Ascending aorta (tissue), 2 donors: ENCODE results near the gene ESPNL. TPM values are rescaled to one million over a fixed set of nuclear protein-coding genes. Genes with fewer than 3 reads are reported as not detected.

Source experiments
- DNase-seq, 2 donors: peaks; one replicate each; pipeline ENCODE4 v3.0.0-alpha.2; 2019; ENCODE audit warnings: low spot score in 2 of 2
- H3K27ac ChIP-seq, 2 donors: fragments of 200-600 bp; sonication (generic); one replicate each; pipeline ENCODE4 v1.5.1; 2016 to 2017; ENCODE audit warnings: mild to moderate bottlenecking in 1 of 2
- H3K27me3 ChIP-seq: fragments of 200-600 bp; sonication (generic); one replicate; pipeline ENCODE4 v1.5.1; 2017
- H3K36me3 ChIP-seq, 2 donors: fragments of 200-600 bp; sonication (generic); one replicate each; pipeline ENCODE4 v1.5.1; 2016
- H3K4me1 ChIP-seq, 2 donors: fragments of 200-600 bp; sonication (generic); one replicate each; pipeline ENCODE4 v1.5.1; 2016 to 2017; ENCODE audit warnings: mild to moderate bottlenecking in 1 of 2
- H3K4me3 ChIP-seq, 2 donors: fragments of 200-600 bp; sonication (generic); one replicate each; pipeline ENCODE4 v1.5.1; 2016 to 2017; ENCODE audit warnings: mild to moderate bottlenecking in 1 of 2
- H3K9me3 ChIP-seq, 2 donors: fragments of 200-600 bp; sonication (generic); one replicate each; pipeline ENCODE4 v1.5.1; 2016
- intact Hi-C: fragments of 100-400 bp; cut with DNase I; formaldehyde crosslinking; loops from one replicate; pipeline ENCODE4 v1.15.1; 2023
- total RNA-seq: library from RNA; depleted of rRNA; stranded (reverse); fragments of >200 nt; gene quantifications from one replicate; pipeline ENCODE4 v1.1.0, GENCODE V29; 2016
- TF ChIP-seq, protein P1 (sequence below), 3 experiments: fragments of 200-600 bp in 2 of 3; fragments of 450-650 bp in 1 of 3; sonication (generic) in 2 of 3; IDR thresholded peaks; one replicate each; pipeline ENCODE4 v1.5.1; 2016 to 2019; ENCODE audit warnings: antibody characterized with exemption in 3 of 3, mild to moderate bottlenecking in 1 of 3, moderate library complexity in 1 of 3

ESPNL gene
- total RNA-seq, 1 donor from 2014 or later, result not detected

DNA sequence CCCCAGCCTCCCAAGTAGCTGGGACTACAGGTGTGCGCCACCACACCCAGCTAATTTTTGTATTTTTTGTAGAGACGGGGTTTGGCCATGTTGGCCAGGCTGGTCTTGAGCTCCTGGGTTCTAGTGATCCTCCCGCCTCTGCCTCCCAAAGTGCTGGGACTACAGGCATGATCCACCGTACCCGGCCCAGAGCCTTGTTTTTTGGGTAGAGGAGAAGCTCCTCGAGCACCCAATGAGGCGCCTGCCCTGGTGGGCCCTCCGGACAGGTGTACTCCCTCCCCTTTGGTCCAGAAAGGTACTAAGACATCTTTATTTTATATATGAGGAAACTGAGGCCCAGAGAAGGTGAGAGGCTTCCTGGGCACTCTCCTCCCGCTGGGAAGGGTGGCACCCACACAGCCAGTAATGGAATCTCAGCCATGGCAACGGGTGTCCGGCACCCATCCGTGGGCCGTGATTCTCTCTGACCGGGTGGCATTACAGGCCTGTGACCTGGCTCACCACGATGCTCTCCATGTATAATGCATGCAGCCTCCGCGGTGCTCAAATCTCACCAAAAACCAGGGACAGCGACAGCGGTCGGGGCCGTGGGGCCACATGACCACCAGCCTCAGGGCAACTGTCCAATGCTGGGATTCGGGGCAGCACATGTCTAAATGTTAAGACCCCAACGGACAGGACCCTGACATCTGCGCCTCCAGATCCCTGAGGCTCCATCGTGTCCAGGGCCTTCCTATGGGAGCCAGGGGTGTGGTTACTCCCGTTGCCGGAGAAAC, 21.6 kb downstream of the ESPNL start:
- H3K36me3 ChIP-seq, result no peaks in the 10 kb centered on the region
- DNase-seq, result no peak
- H3K9me3 ChIP-seq, result no peaks in the 10 kb centered on the region
- no peaks in the 10 kb centered on the region for H3K27me3 ChIP-seq
- H3K27ac ChIP-seq, result no peak overlapping the region
- TF ChIP-seq, protein P1, sequence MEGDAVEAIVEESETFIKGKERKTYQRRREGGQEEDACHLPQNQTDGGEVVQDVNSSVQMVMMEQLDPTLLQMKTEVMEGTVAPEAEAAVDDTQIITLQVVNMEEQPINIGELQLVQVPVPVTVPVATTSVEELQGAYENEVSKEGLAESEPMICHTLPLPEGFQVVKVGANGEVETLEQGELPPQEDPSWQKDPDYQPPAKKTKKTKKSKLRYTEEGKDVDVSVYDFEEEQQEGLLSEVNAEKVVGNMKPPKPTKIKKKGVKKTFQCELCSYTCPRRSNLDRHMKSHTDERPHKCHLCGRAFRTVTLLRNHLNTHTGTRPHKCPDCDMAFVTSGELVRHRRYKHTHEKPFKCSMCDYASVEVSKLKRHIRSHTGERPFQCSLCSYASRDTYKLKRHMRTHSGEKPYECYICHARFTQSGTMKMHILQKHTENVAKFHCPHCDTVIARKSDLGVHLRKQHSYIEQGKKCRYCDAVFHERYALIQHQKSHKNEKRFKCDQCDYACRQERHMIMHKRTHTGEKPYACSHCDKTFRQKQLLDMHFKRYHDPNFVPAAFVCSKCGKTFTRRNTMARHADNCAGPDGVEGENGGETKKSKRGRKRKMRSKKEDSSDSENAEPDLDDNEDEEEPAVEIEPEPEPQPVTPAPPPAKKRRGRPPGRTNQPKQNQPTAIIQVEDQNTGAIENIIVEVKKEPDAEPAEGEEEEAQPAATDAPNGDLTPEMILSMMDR (IDR thresholded peaks at IDR 0.05), result no peak
- no peak overlapping the region for H3K4me3 ChIP-seq
- intact Hi-C loops, result no loop called here
- H3K4me1 ChIP-seq, result peaks cover 0 to 4% of the 10 kb centered on the region in 2 donors

DNA sequence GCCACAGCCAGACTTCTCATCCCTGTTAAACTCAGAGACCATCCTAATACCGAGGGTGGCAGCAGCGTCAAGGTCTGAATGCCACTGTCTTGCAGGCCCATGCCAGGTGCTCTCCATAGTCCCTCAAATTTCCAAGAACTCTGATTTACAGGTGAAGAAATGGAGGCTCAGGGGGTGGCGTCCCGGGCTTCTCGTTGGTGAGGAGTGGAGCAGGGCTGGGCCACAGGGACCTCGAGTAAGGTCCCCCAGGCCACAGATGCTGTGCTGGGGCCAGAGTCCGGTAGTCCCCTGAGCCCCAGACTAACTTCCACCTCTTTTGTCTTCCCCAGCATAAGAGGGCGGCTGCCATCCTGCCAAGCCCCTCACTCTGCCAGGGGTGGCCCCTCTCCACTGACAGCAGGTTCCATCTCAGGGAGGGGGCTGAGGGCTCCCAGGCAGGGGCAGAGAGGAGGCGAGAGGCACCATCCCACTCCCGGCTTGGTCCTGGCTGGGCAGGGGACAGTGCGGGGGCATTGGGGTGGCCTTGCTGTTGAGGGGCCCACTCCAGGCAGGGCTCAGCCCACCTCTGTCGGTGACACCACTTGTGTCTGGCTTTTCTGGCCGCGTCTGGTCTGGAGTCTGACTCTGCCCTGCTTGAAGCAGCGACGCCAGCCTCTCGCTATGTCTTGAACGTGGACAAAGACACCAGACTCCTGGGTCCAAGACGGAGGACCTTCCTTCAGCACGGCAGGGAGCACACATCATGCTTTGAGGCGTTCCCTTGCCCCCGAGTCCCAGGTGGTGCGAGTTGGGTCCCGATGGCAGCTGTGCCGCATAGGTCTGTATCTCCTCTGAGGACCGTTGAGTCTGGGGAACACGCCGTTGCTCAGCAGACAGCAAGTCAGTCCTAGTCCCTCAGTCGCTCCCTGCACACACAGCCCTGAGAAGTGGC, 22.4 kb downstream of the ESPNL start:
- Histone ChIP-seq H3K27ac (no peak overlapping the region), H3K4me3 (no peak overlapping the region), H3K27me3 (no peaks in the 10 kb centered on the region), H3K36me3 (no peaks in the 10 kb centered on the region), H3K4me1 (peaks cover 0 to 4% of the 10 kb centered on the region in 2 donors), H3K9me3 (no peaks in the 10 kb centered on the region)
- DNase-seq, result no peak
- TF ChIP-seq, protein P1 (IDR thresholded peaks at IDR 0.05), result no peak
- intact Hi-C loops, result no loop called here

DNA sequence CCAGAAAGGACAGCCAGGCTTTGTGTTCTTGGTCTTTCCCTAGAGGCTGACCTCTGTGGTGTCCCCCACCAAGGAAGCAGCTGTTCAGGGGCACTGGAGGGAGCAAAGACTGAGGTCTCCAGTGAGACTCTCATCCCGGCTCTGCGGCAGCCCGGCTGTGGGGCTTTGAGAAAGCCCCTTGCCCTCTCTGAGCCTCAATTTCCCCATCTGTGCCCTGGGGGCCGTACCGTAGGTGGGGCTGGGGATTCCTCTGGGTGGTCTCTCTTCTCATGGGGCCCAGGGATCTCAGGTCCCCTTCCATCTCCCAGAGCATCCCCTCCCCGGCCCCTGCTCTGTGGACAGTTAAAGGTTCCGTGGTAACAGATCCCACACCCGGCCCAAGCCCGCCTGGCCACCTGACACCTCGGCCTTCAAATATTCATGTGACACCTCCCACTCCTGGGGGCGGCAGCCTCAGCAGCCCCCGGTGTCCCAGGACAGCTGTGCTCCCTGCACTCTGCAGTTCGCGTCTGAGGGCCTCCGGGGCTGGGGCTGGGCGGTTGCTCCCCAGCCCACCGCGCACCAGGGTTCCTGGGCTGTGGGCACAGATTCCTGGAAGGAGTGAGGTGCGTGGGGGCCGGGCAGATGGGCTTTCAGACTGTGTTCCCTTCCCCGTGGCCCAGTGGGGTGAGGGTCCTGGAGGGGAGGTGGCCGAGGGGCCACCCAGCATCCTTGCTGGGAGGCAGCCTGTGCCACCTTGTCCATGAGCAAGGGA, 23.3 kb downstream of the ESPNL start:
- Histone ChIP-seq H3K4me3 (no peak overlapping the region), H3K36me3 (no peaks in the 10 kb centered on the region), H3K9me3 (no peaks in the 10 kb centered on the region), H3K4me1 (peaks cover 0 to 4% of the 10 kb centered on the region in 2 donors), H3K27me3 (no peaks in the 10 kb centered on the region), H3K27ac (no peak overlapping the region)
- intact Hi-C loops, result no loop called here
- TF ChIP-seq, protein P1 (IDR thresholded peaks at IDR 0.05), result no peak
- no peak for DNase-seq

DNA sequence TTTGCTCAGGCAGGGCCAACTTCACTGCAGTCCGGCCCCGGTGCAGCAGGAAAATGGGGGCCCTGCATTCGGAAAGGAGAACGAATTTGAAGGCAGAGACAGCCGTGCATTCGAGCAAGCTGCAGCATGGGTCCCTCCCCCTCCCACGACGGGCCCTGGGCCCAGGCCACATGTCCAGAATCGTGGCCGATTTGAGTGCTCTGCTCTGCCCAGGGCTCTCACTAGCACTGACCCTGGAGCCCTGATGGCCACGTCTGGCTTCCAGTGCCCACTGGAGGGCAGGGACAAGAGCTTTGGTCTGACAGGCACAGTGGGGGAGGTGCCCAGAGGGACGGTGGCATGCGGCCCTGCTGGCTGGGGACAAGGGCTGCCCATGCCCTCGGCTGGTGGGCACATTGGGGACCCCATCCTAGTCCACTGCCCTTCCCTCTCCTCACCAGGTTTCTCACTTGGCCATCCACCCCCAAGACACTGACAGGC, 23.9 kb downstream of the ESPNL start:
- no peaks in the 10 kb centered on the region for H3K27me3 ChIP-seq
- H3K9me3 ChIP-seq, result no peaks in the 10 kb centered on the region
- TF ChIP-seq, protein P1 (IDR thresholded peaks at IDR 0.05), result no peak
- H3K4me3 ChIP-seq, result no peak overlapping the region
- no peak for DNase-seq
- intact Hi-C loops, result no loop called here
- H3K36me3 ChIP-seq, result no peaks in the 10 kb centered on the region
- no peak overlapping the region for H3K27ac ChIP-seq
- peaks cover 0 to 4% of the 10 kb centered on the region in 2 donors for H3K4me1 ChIP-seq

DNA sequence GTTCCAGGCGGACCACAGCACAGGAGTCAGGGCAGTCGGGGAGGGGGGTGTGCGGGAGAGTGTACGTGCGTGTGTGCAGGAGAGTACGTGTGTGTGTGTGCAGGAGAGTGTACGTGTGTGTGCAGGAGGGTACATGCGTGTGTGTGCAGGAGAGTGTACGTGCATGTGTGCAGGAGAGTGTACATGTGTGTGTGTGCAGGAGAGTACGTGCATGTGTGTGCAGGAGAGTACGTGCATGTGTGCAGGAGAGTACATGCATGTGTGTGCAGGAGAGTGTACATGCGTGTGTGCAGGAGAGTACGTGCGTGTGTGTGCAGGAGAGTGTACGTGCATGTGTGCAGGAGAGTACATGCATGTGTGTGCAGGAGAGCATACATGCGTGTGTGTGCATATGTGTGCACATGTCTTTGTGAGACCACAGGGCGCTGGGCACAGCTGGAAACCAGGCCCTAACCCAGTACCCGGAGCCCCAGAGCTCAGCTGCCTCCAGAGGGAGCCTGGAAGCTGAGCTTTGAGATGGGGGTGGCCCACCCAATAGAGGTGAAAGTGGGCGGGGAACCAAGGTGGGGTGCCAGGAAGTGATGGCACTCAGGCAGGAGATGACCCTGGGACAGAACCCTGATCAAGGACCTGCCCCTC, 24.5 kb downstream of the ESPNL start:
- TF ChIP-seq, protein P1 (IDR thresholded peaks at IDR 0.05), result no peak
- H3K9me3 ChIP-seq, result no peaks in the 10 kb centered on the region
- H3K27me3 ChIP-seq, result no peaks in the 10 kb centered on the region
- no peak overlapping the region for H3K4me3 ChIP-seq
- peaks cover 0 to 4% of the 10 kb centered on the region in 2 donors for H3K4me1 ChIP-seq
- intact Hi-C loops, result no loop called here
- H3K36me3 ChIP-seq, result no peaks in the 10 kb centered on the region
- H3K27ac ChIP-seq, result no peak overlapping the region
- no peak for DNase-seq
